Measurements from ENCODE around the gene GNPNAT1. TPM values are rescaled to one million over a fixed set of nuclear protein-coding genes. Genes with fewer than 3 reads are reported as not detected.
"Not testable (repeated sequence)": the region's sequence is repeated elsewhere in the genome, so short reads cannot be mapped to it uniquely, and the experiment has no call there.

The GNPNAT1 gene
- total RNA-seq, 1 donor from 2014 or later: 16.5 TPM

- no peak for DNase-seq (ENCODE audit: low read depth)
Observed at GRCh38 chr14:52790011-52790755, 1.2 kb downstream of the GNPNAT1 start.

GRCh38 chr14:52789118-52789517 is 2.3 kb downstream of the GNPNAT1 start:
- no peak for DNase-seq (ENCODE audit: low read depth)

GRCh38 chr14:52786887-52787286 is 4.5 kb downstream of the GNPNAT1 start:
- DNase-seq (ENCODE audit: low read depth): no peak

- no peak for DNase-seq (ENCODE audit: low read depth)
Observed at GRCh38 chr14:52783206-52783605, 8.2 kb downstream of the GNPNAT1 start.

- no peak for DNase-seq (ENCODE audit: low read depth)
Observed at GRCh38 chr14:52781629-52782028, 9.8 kb downstream of the GNPNAT1 start.

- DNase-seq (ENCODE audit: low read depth): no peak
Observed at GRCh38 chr14:52780893-52781292, 10.5 kb downstream of the GNPNAT1 start.

GRCh38 chr14:52778702-52779101 is 12.7 kb downstream of the GNPNAT1 start:
- DNase-seq (ENCODE audit: low read depth): no peak

GRCh38 chr14:52776816-52777215 is 14.6 kb downstream of the GNPNAT1 start:
- no peak for DNase-seq (ENCODE audit: low read depth)

GRCh38 chr14:52769887-52770286 is 21.5 kb downstream of the GNPNAT1 start:
- no peak for DNase-seq (ENCODE audit: low read depth)

GRCh38 chr14:52767058-52767833 is 24.2 kb downstream of the GNPNAT1 start:
- no peak for DNase-seq (ENCODE audit: low read depth)

- not testable (repeated sequence) for DNase-seq (ENCODE audit: low read depth)
Observed at GRCh38 chr14:52762923-52763322, 28.5 kb downstream of the GNPNAT1 start.

- no peak for DNase-seq (ENCODE audit: low read depth)
Observed at GRCh38 chr14:52759145-52759544, 32.3 kb downstream of the GNPNAT1 start.

GRCh38 chr14:52755607-52756316 is 35.6 kb downstream of the GNPNAT1 start:
- DNase-seq (ENCODE audit: low read depth): no peak

- no peak for DNase-seq (ENCODE audit: low read depth)
Observed at GRCh38 chr14:52748647-52749292, 42.6 kb downstream of the GNPNAT1 start.

- no peak for DNase-seq (ENCODE audit: low read depth)
Observed at GRCh38 chr14:52741865-52742264, 49.5 kb downstream of the GNPNAT1 start.

GRCh38 chr14:52740751-52741150 is 50.7 kb downstream of the GNPNAT1 start:
- no peak for DNase-seq (ENCODE audit: low read depth)

GRCh38 chr14:52738409-52738808 is 53.0 kb downstream of the GNPNAT1 start:
- DNase-seq (ENCODE audit: low read depth): no peak

- no peak for DNase-seq (ENCODE audit: low read depth)
Observed at GRCh38 chr14:52735921-52736489, 55.4 kb downstream of the GNPNAT1 start.

GRCh38 chr14:52733824-52734223 is 57.6 kb downstream of the GNPNAT1 start:
- DNase-seq (ENCODE audit: low read depth): no peak

- DNase-seq (ENCODE audit: low read depth): peak; percentile 40
Observed at GRCh38 chr14:52730709-52731111, 60.7 kb downstream of the GNPNAT1 start.

Data from myocyte (in vitro differentiated cells).